HT1080 (cell line): ENCODE measurements around the gene PPP6R2. TPM values are rescaled to one million over a fixed set of nuclear protein-coding genes. Genes with fewer than 3 reads are reported as not detected.

Source experiments
- DNase-seq: peaks from one replicate; pipeline ENCODE4 v3.0.0-alpha.2; 2015; ENCODE audit warnings: low read depth
- total RNA-seq: library from RNA; depleted of rRNA; stranded (reverse); fragments of >200 nt; shearing (Covaris generic); gene quantifications from 2 replicates; pipeline ENCODE4 v1.2.3, GENCODE V29; 2014; rRNA removed

PPP6R2 gene
- total RNA-seq, 1 experiment from 2014 or later = 44.6 TPM

GRCh38 chr22:50483556-50483955 is 140.4 kb downstream of the PPP6R2 start:
- DNase-seq = no peak

- no peak for DNase-seq
These were observed 141.1 kb downstream of the PPP6R2 start for GRCh38 chr22:50483977-50484853.

- DNase-seq = no peak
These were observed 142.3 kb downstream of the PPP6R2 start for GRCh38 chr22:50485221-50486131.

- DNase-seq = no peak
These were observed 143.6 kb downstream of the PPP6R2 start, which contains the start of gene MIOX for GRCh38 chr22:50486561-50487289. Gene MIOX, plus strand, starts transcription at chr22:50486859. Its CDS starts 39 bp downstream, at chr22:50486898.

GRCh38 chr22:50487290-50488005 is 144.3 kb downstream of the PPP6R2 start:
- DNase-seq = no peak

- DNase-seq = no peak
These were observed 145.0 kb downstream of the PPP6R2 start for GRCh38 chr22:50488006-50488677.

- no peak for DNase-seq
These were observed 145.8 kb downstream of the PPP6R2 start for GRCh38 chr22:50488886-50489285.

- no peak for DNase-seq
These were observed 146.5 kb downstream of the PPP6R2 start for GRCh38 chr22:50489363-50490243.

- no peak for DNase-seq
These were observed 147.6 kb downstream of the PPP6R2 start for GRCh38 chr22:50490531-50491308.

Other genes starting within 250 kb of the PPP6R2 start
- gene PANX2, start 172.6 kb upstream of the PPP6R2 start, total RNA-seq = 1.4 and 1.6 TPM in 2 replicates
- gene TRABD, start 157.4 kb upstream of the PPP6R2 start, total RNA-seq = 45.0 and 50.9 TPM in 2 replicates
- gene SELENOO, start 142.3 kb upstream of the PPP6R2 start, total RNA-seq = 44.5 and 49.1 TPM in 2 replicates
- gene TUBGCP6, start 98.3 kb upstream of the PPP6R2 start, total RNA-seq = 13.1 and 14.2 TPM in 2 replicates
- gene HDAC10, start 92.1 kb upstream of the PPP6R2 start, total RNA-seq = 13.6 and 14.5 TPM in 2 replicates
- gene MAPK12, start 81.6 kb upstream of the PPP6R2 start, total RNA-seq = 50.1 and 50.6 TPM in 2 replicates
- 12.6 and 18.0 TPM in 2 replicates for gene MAPK11, start 72.9 kb upstream of the PPP6R2 start, total RNA-seq
- 73.4 and 84.1 TPM in 2 replicates for gene PLXNB2, start 35.7 kb upstream of the PPP6R2 start, total RNA-seq
- gene DENND6B, start 16.3 kb upstream of the PPP6R2 start, total RNA-seq = 0.13 and 0.31 TPM in 2 replicates
- 65.2 and 76.2 TPM in 2 replicates for gene SBF1, start 131.7 kb downstream of the PPP6R2 start, total RNA-seq
- 0.67 and 0.79 TPM in 2 replicates for gene ADM2, start 138.2 kb downstream of the PPP6R2 start, total RNA-seq
- 0.13 TPM in 1 of 2 replicates, not detected in the other for gene MIOX, start 143.5 kb downstream of the PPP6R2 start, total RNA-seq
- gene LMF2, start 164.4 kb downstream of the PPP6R2 start, total RNA-seq = 36.7 and 54.3 TPM in 2 replicates
- gene NCAPH2, start 164.9 kb downstream of the PPP6R2 start, total RNA-seq = 65.3 and 73.2 TPM in 2 replicates
- gene SCO2, start 182.3 kb downstream of the PPP6R2 start, total RNA-seq = 6.4 and 7.7 TPM in 2 replicates
- gene TYMP, start 186.7 kb downstream of the PPP6R2 start, total RNA-seq = 2.0 and 2.1 TPM in 2 replicates
- gene KLHDC7B, start 202.6 kb downstream of the PPP6R2 start, total RNA-seq = not detected in 2 replicates
- gene SYCE3, start 219.6 kb downstream of the PPP6R2 start, total RNA-seq = not detected in 2 replicates
- 12.5 and 13.4 TPM in 2 replicates for gene CPT1B, start 235.1 kb downstream of the PPP6R2 start, total RNA-seq
- 17.8 and 22.3 TPM in 2 replicates for gene CHKB, start 239.5 kb downstream of the PPP6R2 start, total RNA-seq